ENCODE results near the gene CFAP54.
"Not testable (repeated sequence)": the region's sequence is repeated elsewhere in the genome, so short reads cannot be mapped to it uniquely, and the experiment has no call there.

The CFAP54 gene

GRCh38 chr12:96571101-96571862 is 81.9 kb downstream of the CFAP54 start:
- intact Hi-C loops (cut with DNase I) = loop anchor here (10.0 kb wide), 1 partner anchor 414 kb away; no protein-coding TSS in a partner anchor

GRCh38 chr12:96578526-96579125 is 89.2 kb downstream of the CFAP54 start:
- DNase-seq = peak in 5 of 42 donors; percentile 3 to 53 (median 12)
- intact Hi-C loops (cut with DNase I) = loop anchor here (10.0 kb wide), 1 partner anchor 406 kb away; no protein-coding TSS in a partner anchor

More at GRCh38 chr12:96571101-96571862, 81.9 kb downstream of the CFAP54 start:
- DNase-seq = no peak

- intact Hi-C loops (cut with DNase I) = no loop called here
- DNase-seq = no peak
These were observed 96.6 kb downstream of the CFAP54 start for GRCh38 chr12:96585977-96586376.

- intact Hi-C loops (cut with DNase I) = no loop called here
These were observed 98.3 kb downstream of the CFAP54 start for GRCh38 chr12:96587691-96588090.

GRCh38 chr12:96590970-96591369 is 101.6 kb downstream of the CFAP54 start:
- no peak for DNase-seq
- intact Hi-C loops (cut with DNase I) = no loop called here

More at GRCh38 chr12:96587691-96588090, 98.3 kb downstream of the CFAP54 start:
- DNase-seq = no peak

GRCh38 chr12:96604374-96604773 is 115.0 kb downstream of the CFAP54 start:
- DNase-seq = not testable (repeated sequence)

GRCh38 chr12:96605684-96606083 is 116.3 kb downstream of the CFAP54 start:
- intact Hi-C loops (cut with DNase I) = no loop called here
- DNase-seq = no peak

More at GRCh38 chr12:96604374-96604773, 115.0 kb downstream of the CFAP54 start:
- intact Hi-C loops (cut with DNase I) = not testable (repeated sequence)

GRCh38 chr12:96606134-96606533 is 116.8 kb downstream of the CFAP54 start:
- intact Hi-C loops (cut with DNase I) = no loop called here

GRCh38 chr12:96606644-96607043 is 117.3 kb downstream of the CFAP54 start:
- DNase-seq = peak in 2 of 42 donors; percentile 12 to 16
- intact Hi-C loops (cut with DNase I) = no loop called here

More at GRCh38 chr12:96606134-96606533, 116.8 kb downstream of the CFAP54 start:
- DNase-seq = no peak

GRCh38 chr12:96617178-96617577 is 127.8 kb downstream of the CFAP54 start:
- no peak for DNase-seq
- intact Hi-C loops (cut with DNase I) = no loop called here

- DNase-seq = no peak
- intact Hi-C loops (cut with DNase I) = no loop called here
These were observed 133.8 kb downstream of the CFAP54 start for GRCh38 chr12:96623155-96623554.

GRCh38 chr12:96623656-96624217 is 134.4 kb downstream of the CFAP54 start:
- no peak for DNase-seq
- intact Hi-C loops (cut with DNase I) = no loop called here

GRCh38 chr12:96635844-96636243 is 146.5 kb downstream of the CFAP54 start:
- no peak for DNase-seq
- intact Hi-C loops (cut with DNase I) = no loop called here

GRCh38 chr12:96636895-96637294 is 147.5 kb downstream of the CFAP54 start:
- no peak for DNase-seq
- intact Hi-C loops (cut with DNase I) = no loop called here

GRCh38 chr12:96648923-96649322 is 159.5 kb downstream of the CFAP54 start:
- DNase-seq = no peak
- intact Hi-C loops (cut with DNase I) = no loop called here

- DNase-seq = no peak
- intact Hi-C loops (cut with DNase I) = no loop called here
These were observed 163.5 kb downstream of the CFAP54 start for GRCh38 chr12:96652870-96653269.

- no peak for DNase-seq
- intact Hi-C loops (cut with DNase I) = no loop called here
These were observed 168.7 kb downstream of the CFAP54 start for GRCh38 chr12:96658075-96658474.

GRCh38 chr12:96669786-96670185 is 180.4 kb downstream of the CFAP54 start:
- intact Hi-C loops (cut with DNase I) = no loop called here
- DNase-seq = no peak

- DNase-seq = no peak
- intact Hi-C loops (cut with DNase I) = no loop called here
These were observed 181.0 kb downstream of the CFAP54 start for GRCh38 chr12:96670334-96670899.

- DNase-seq; intact Hi-C loops (cut with DNase I): not testable (repeated sequence)
These were observed 186.1 kb downstream of the CFAP54 start for GRCh38 chr12:96675519-96675918.

All from head of caudate nucleus (tissue), 42 donors.